Subcutaneous abdominal adipose tissue (tissue), 5 donors: ENCODE results near the gene PRKD2.
A peak's percentile ranks its signal among the peaks of the same experiment; 100 is the strongest.

Experiments
- H3K27ac ChIP-seq: one replicate; pipeline ENCODE4 v1.7.0; 2013; ENCODE audit warnings: low read depth, mild to moderate bottlenecking, inconsistent platforms, low read length, moderate library complexity
- H3K27me3 ChIP-seq, 5 donors: one replicate each; pipeline ENCODE4 v1.7.0; 2013; ENCODE audit warnings: low read length in 5 of 5, inconsistent platforms in 1 of 5; ENCODE audit not compliant: control insufficient read depth in 5 of 5, insufficient read depth in 4 of 5
- H3K36me3 ChIP-seq, 5 donors: one replicate each; pipeline ENCODE4 v1.7.0; 2013; ENCODE audit warnings: low read length in 5 of 5; ENCODE audit not compliant: control insufficient read depth in 5 of 5, insufficient read depth in 5 of 5
- H3K4me1 ChIP-seq, 5 donors: one replicate each; pipeline ENCODE4 v1.7.0; 2013; ENCODE audit warnings: low read length in 5 of 5, mild to moderate bottlenecking in 3 of 5, moderate library complexity in 1 of 5; ENCODE audit not compliant: control insufficient read depth in 5 of 5, insufficient read depth in 5 of 5
- H3K4me3 ChIP-seq, 5 donors: one replicate each; pipeline ENCODE4 v1.7.0; 2013; ENCODE audit warnings: low read length in 5 of 5, low read depth in 1 of 5
- H3K9ac ChIP-seq, 5 donors: one replicate each; pipeline ENCODE4 v1.7.0; 2013; ENCODE audit warnings: low read length in 5 of 5, mild to moderate bottlenecking in 4 of 5, moderate library complexity in 3 of 5
- H3K9me3 ChIP-seq, 5 donors: one replicate each; pipeline ENCODE4 v1.7.0; 2013; ENCODE audit warnings: low read length in 5 of 5; ENCODE audit not compliant: control insufficient read depth in 5 of 5
- donor health status: healthy.
- donor health status: healthy.
- donor health status: healthy.
- donor health status: healthy.
- donor health status: healthy.

PRKD2 gene

DNA sequence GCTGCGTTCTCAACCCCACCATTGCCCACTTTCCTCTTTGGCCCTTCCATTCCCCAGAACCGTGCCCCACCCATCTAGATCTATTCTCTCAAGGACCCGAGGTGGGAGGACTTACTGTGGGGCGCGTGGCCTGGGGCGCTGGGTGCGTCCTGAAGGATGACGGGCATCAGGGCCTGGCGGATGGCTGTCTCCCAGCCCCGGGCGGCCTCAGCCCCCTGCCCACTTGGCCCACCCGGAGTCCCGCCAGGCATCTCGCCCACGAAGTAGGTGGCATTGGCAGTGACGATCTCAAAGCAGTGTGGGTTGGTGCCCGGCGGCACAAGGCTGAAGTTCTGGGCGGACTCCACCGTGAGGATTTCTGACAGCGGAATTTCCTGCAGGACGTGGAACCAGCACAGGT, 23.2 kb downstream of the PRKD2 start:
- Histone ChIP-seq H3K36me3 (peaks cover 5 to 91% (median 84%) of the 10 kb centered on the region in 5 donors), H3K27me3 (no peaks in the 10 kb centered on the region), H3K27ac (no peak overlapping the region), H3K4me3 (no peak overlapping the region), H3K9ac (no peak overlapping the region), H3K4me1 (peaks cover 0 to 8% (median 6%) of the 10 kb centered on the region in 5 donors), H3K9me3 (no peaks in the 10 kb centered on the region)

DNA sequence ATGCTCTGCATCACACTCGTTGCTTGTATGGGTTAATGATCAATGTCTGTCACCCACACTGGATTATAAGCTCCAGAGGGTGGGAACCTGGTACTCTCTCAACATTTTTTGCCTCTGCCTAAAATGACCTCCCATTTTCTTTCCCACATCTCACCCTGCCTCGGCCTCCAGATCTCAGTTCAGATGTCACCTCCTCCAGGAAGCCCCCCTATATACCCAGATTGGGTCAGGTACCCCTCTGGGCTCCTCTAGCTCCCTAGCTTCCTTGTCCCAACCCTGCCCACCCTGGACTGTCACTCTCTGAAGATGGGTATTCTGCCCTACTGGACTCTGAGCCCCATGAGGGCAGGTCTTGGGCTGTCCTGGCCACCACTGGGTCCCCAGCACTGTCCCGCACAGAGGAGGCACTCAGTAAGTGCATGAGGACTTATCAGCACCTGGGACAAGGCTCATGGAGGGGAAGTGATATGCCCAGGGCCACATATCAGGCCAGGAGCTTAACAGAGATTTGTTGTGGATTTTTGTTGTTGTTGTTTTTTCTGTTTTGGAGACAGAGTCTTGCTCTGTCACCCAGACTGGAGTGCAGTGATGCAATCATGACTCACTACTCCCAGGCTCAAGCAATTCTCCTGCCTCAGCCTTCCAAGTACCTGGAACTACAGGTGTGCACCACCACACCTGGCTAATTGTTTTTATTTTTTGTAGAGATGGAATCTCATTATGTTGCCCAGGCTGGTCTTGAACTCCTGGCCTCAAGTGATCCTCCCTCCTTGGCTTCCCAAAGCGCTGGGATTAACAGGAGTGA, 23.8 kb downstream of the PRKD2 start:
- H3K27ac ChIP-seq, result no peak overlapping the region
- peak overlapping the region in 1 of 5 donors; percentile 21 for H3K9ac ChIP-seq
- H3K4me3 ChIP-seq, result no peak overlapping the region
- peaks cover 5 to 90% (median 81%) of the 10 kb centered on the region in 5 donors for H3K36me3 ChIP-seq
- no peaks in the 10 kb centered on the region for H3K9me3 ChIP-seq
- H3K4me1 ChIP-seq, result peaks cover 0 to 8% (median 6%) of the 10 kb centered on the region in 5 donors
- H3K27me3 ChIP-seq, result no peaks in the 10 kb centered on the region

DNA sequence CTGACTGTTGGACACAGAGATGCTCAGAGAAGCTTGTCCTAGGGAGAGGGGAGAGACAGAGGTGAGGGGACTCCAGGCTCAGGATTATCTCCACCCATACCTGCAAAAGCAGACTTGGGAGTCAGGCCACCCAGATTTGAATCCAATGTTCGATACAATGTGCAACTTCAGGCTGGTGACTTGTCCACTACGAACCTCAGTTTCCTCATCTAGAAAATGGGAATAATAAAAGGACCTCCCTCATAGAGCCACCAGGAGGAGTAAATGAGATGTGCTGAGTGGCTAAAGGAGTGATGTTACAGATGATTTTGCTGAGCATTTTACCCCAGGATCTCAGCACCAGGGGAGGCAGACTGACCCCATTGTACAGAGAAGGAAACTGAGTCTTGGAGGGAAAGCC, 25.0 kb downstream of the PRKD2 start:
- Histone ChIP-seq H3K27ac (no peak overlapping the region), H3K9ac (no peak overlapping the region), H3K4me1 (peaks cover 0 to under 1% (median 0%) of the 10 kb centered on the region in 5 donors), H3K4me3 (no peak overlapping the region), H3K9me3 (no peaks in the 10 kb centered on the region), H3K36me3 (peaks cover 5 to 94% (median 88%) of the 10 kb centered on the region in 5 donors), H3K27me3 (no peaks in the 10 kb centered on the region)

DNA sequence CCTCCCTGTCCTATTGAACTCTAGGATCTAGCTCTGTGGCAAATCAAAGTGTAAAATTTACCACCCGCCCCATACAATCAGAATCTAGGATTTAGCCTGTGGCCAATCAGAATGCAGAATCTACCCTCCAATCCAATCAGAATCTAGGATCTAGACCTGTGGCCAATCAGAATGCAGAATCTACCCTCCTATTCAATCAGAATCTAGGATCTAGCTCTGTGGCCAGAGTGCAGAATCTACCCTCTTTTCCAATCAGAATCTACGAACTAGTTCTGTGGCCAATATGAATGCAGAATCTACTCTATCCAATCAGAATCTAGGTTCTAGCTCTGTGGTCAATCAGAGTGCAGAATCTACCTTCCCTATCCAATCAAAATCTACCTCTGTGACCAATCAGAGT, 25.8 kb downstream of the PRKD2 start:
- no peak overlapping the region for H3K27ac ChIP-seq
- no peaks in the 10 kb centered on the region for H3K9me3 ChIP-seq
- no peak overlapping the region for H3K4me3 ChIP-seq
- no peaks in the 10 kb centered on the region for H3K4me1 ChIP-seq
- H3K27me3 ChIP-seq, result no peaks in the 10 kb centered on the region
- H3K36me3 ChIP-seq, result peaks cover 5 to 93% (median 82%) of the 10 kb centered on the region in 5 donors
- no peak overlapping the region for H3K9ac ChIP-seq

DNA sequence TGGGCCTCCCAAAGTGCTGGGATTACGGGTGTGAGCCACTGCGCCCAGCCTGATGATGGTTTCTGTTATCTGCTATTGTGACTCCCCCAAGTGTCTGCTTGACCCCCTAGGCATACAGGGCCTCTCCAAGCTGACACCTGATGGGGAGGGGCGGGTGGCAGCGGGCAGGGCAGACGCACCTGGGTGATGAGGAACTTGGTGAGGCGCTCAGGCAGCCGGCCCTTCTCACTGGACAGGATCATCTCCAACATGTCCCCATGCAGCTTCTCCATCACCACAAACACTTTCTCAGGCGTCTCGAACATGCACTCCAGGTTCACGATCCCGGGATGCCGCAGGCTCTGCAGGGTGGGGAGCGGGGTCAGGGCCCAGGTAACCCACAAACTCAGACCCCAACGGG, 27.6 kb downstream of the PRKD2 start:
- Histone ChIP-seq H3K9ac (no peak overlapping the region), H3K9me3 (no peaks in the 10 kb centered on the region), H3K27me3 (no peaks in the 10 kb centered on the region), H3K4me1 (no peaks in the 10 kb centered on the region), H3K4me3 (no peak overlapping the region), H3K36me3 (peaks cover 5 to 95% (median 83%) of the 10 kb centered on the region in 5 donors), H3K27ac (no peak overlapping the region)

DNA sequence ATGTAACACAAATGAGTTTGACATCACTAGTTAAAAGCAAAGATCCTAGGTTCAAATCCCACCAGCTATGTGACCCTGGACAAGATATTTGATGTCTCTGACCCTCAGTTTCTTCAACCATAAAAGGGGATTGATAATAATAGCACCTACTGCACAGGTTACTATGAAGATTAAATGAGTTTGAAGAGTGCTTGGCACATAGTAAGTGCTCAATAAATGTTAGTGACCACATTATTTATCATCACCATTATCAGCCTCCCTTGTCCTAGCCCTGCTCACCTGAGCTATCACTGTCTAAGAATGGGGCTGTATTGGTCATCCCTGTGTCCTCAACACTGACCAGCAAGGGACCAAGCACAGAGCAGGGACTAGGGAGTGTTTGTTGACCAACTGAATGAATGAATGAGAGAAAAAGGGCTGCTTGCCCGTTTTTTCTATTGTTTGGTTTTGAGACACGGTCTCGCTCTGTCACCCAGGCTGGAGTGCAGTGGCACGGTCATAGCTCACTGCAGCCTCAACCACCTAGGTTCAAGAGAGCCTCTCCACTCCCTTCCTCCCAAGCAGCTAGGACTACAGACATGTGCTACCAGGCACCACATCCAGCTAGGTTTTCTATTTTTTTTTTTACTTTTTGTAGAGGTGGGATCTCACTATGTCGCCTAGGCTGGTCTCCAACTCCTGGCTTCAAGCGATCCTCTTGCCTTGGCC, 29.3 kb downstream of the PRKD2 start:
- Histone ChIP-seq H3K9ac (no peak overlapping the region), H3K36me3 (peaks cover 8 to 93% (median 79%) of the 10 kb centered on the region in 5 donors), H3K4me3 (no peak overlapping the region), H3K27me3 (no peaks in the 10 kb centered on the region), H3K27ac (no peak overlapping the region), H3K4me1 (no peaks in the 10 kb centered on the region), H3K9me3 (no peaks in the 10 kb centered on the region)

DNA sequence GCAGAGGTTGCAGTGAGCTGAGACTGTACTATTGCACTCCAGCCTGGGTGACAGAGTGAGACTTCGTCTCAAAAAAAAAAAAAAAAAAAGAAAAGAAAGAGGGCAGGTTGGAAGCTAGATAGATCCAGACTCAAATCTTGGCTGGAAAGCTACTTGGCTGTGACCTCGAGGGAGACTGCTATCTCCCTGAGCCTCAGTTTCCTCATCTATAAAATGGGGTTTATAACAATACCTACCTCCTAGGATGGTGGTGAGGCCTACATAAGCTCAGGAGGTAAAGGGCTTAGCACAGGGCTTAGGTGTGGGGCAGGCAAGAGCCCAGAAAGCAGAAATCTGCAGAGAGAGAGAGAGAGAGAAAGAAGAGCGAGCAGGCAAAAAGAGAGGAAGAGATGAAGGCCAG, 31.7 kb downstream of the PRKD2 start:
- no peak overlapping the region for H3K27ac ChIP-seq
- H3K9me3 ChIP-seq, result no peaks in the 10 kb centered on the region
- H3K9ac ChIP-seq, result no peak overlapping the region
- peaks cover 4 to 84% (median 66%) of the 10 kb centered on the region in 5 donors for H3K36me3 ChIP-seq
- no peaks in the 10 kb centered on the region for H3K27me3 ChIP-seq
- no peak overlapping the region for H3K4me3 ChIP-seq
- H3K4me1 ChIP-seq, result no peaks in the 10 kb centered on the region

DNA sequence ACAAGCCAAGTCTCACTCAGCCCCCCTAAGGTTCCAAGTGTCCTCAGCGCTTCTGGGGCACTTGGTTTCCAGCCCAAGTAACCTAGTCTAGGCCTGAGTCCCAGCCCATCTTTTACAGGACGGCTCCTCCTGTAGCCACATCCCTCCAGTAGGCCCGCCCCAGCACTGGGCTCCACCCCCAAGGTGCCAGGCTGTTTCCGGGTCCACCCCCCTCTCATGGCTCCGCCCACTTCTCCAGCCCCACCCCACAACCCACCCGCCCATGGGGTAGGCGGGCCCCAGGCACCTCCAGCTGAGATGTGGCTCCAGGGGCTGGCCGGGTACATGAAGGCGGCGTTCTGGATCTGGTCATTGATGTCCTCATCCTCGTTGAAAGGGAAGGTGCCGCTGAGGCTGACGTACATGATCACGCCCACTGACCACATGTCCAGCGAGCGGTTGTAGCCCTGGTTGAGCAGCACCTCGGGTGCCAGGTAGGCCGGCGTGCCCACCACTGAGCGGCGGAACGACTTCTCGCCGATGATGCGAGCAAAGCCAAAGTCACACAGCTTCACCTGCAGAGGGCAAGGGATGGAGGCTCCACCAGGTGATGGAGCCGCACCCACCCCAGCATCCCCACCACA, 38.7 kb downstream of the PRKD2 start:
- Histone ChIP-seq H3K36me3 (peaks cover 0 to 83% (median 71%) of the 10 kb centered on the region in 5 donors), H3K27ac (no peak overlapping the region), H3K9me3 (no peaks in the 10 kb centered on the region), H3K27me3 (no peaks in the 10 kb centered on the region), H3K4me3 (no peak overlapping the region), H3K4me1 (no peaks in the 10 kb centered on the region), H3K9ac (no peak overlapping the region)

DNA sequence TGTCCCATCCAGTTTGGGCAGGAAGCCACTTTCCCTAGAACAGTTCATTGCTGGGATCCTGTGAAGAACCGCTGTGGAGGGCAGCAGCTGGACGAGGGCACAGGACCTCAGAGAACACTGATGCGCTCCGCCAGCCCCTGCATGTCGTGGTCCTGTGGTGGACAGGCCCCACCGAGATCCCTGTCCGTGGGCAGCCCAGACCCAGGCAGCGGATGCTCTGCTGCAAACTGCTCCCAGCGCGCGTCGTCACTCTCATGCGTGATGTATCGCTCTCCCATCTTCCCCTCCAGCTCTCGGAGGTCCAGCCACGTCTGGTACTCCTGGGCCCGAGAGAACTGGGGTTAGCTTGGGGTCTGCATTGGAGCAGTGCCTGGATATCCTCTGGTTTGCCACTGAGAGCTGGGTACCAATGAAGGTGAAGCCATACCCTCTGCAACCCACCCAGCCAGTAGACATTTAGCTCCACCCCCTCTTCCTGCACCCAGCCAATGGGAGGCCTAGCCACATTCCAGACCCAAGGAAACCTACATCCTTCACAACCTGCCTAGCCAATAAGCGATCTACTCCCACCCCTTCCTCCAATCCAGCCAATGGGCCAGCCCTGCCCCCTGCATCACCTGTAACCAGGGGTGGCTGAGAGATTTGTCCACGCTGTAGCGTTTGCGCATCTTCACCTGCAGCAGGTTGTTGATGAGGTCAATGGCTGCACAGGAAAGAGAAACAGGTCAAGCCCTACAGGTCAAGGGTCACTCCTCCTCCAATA, 42.3 kb downstream of the PRKD2 start:
- no peak overlapping the region for H3K4me3 ChIP-seq
- H3K4me1 ChIP-seq, result no peaks in the 10 kb centered on the region
- no peaks in the 10 kb centered on the region for H3K27me3 ChIP-seq
- H3K36me3 ChIP-seq, result peaks cover 0 to 70% (median 55%) of the 10 kb centered on the region in 5 donors
- no peak overlapping the region for H3K9ac ChIP-seq
- no peaks in the 10 kb centered on the region for H3K9me3 ChIP-seq
- no peak overlapping the region for H3K27ac ChIP-seq
